Measurements from ENCODE around the gene DYNLT1.

GRCh38 chr6:158643836-158644230 lies 710 bp downstream of the DYNLT1 start:
- no peak for TF ChIP-seq CTCF (IDR thresholded peaks at IDR 0.05)
- no peak for TF ChIP-seq POLR2A (IDR thresholded peaks at IDR 0.05)

Measured in adrenal gland (tissue), 5 donors.